Osteocyte (in vitro differentiated cells): ENCODE measurements around the gene ETHE1. TPM values are rescaled to one million over a fixed set of nuclear protein-coding genes. Genes with fewer than 3 reads are reported as not detected.
A peak's percentile ranks its signal among the peaks of the same experiment; 100 is the strongest.

ENCODE experiments used
- DNase-seq: peaks from one replicate; pipeline ENCODE4 v3.0.0; 2021; ENCODE audit warnings: mixed read lengths; ENCODE audit not compliant: unreplicated experiment; ENCODE audit errors: extremely low spot score
- H3K27ac Mint-ChIP-seq: one replicate; pipeline ENCODE4 v1.8.0; 2021; ENCODE audit warnings: mild to moderate bottlenecking, mixed read lengths; ENCODE audit not compliant: unreplicated experiment
- H3K27me3 Mint-ChIP-seq: one replicate; pipeline ENCODE4 v1.8.0; 2021; ENCODE audit warnings: mixed read lengths; ENCODE audit not compliant: unreplicated experiment
- H3K36me3 Mint-ChIP-seq: one replicate; pipeline ENCODE4 v1.8.0; 2021; ENCODE audit warnings: mixed read lengths; ENCODE audit not compliant: unreplicated experiment
- H3K4me1 Mint-ChIP-seq: one replicate; pipeline ENCODE4 v1.8.0; 2021; ENCODE audit warnings: mixed read lengths; ENCODE audit not compliant: unreplicated experiment
- H3K4me3 Mint-ChIP-seq: one replicate; pipeline ENCODE4 v1.8.0; 2021; ENCODE audit warnings: mild to moderate bottlenecking, moderate library complexity, mixed read lengths; ENCODE audit not compliant: unreplicated experiment
- H3K9me3 Mint-ChIP-seq: one replicate; pipeline ENCODE4 v1.8.0; 2021; ENCODE audit warnings: mixed read lengths; ENCODE audit not compliant: unreplicated experiment
- total RNA-seq: library from RNA; stranded (reverse); gene quantifications from 2 replicates; pipeline ENCODE4 v1.2.1, GENCODE V29; 2021
- TF ChIP-seq, protein P1 (sequence below): fragments of 200-600 bp; sonication (generic); IDR thresholded peaks from 2 replicates; pipeline ENCODE4 v1.5.0; 2021; ENCODE audit warnings: antibody characterized with exemption, mild to moderate bottlenecking, moderate library complexity

The ETHE1 gene
- total RNA-seq, 1 donor from 2014 or later, result 41.8 TPM

DNA sequence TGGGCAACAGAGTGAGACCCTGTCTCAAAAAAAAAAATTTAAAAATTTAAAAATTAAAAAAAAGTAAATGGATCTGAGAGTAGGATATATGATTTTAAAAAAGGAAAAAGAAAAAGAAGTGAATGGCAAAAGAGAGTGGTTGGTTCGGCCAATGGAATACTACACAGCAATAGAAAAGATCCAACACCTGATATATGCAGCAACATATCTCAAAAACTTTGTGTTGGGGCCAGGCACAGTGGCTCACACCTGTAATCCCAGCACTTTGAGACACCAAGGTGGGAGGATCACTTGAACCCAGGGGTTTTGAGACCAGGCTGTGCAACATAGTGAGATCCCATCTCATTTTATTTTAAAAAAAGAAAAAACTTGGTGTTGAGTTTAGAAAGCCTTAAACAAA, 60.2 kb downstream of the ETHE1 start:
- Mint-ChIP-seq H3K27me3 (peaks cover 9% of the 10 kb centered on the region), H3K4me1 (peaks cover 10% of the 10 kb centered on the region), H3K9me3 (no peaks in the 10 kb centered on the region), H3K36me3 (no peaks in the 10 kb centered on the region), H3K27ac (no peak overlapping the region), H3K4me3 (no peak overlapping the region)
- DNase-seq, result no peak
- TF ChIP-seq, protein P1, sequence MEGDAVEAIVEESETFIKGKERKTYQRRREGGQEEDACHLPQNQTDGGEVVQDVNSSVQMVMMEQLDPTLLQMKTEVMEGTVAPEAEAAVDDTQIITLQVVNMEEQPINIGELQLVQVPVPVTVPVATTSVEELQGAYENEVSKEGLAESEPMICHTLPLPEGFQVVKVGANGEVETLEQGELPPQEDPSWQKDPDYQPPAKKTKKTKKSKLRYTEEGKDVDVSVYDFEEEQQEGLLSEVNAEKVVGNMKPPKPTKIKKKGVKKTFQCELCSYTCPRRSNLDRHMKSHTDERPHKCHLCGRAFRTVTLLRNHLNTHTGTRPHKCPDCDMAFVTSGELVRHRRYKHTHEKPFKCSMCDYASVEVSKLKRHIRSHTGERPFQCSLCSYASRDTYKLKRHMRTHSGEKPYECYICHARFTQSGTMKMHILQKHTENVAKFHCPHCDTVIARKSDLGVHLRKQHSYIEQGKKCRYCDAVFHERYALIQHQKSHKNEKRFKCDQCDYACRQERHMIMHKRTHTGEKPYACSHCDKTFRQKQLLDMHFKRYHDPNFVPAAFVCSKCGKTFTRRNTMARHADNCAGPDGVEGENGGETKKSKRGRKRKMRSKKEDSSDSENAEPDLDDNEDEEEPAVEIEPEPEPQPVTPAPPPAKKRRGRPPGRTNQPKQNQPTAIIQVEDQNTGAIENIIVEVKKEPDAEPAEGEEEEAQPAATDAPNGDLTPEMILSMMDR, result no peak

DNA sequence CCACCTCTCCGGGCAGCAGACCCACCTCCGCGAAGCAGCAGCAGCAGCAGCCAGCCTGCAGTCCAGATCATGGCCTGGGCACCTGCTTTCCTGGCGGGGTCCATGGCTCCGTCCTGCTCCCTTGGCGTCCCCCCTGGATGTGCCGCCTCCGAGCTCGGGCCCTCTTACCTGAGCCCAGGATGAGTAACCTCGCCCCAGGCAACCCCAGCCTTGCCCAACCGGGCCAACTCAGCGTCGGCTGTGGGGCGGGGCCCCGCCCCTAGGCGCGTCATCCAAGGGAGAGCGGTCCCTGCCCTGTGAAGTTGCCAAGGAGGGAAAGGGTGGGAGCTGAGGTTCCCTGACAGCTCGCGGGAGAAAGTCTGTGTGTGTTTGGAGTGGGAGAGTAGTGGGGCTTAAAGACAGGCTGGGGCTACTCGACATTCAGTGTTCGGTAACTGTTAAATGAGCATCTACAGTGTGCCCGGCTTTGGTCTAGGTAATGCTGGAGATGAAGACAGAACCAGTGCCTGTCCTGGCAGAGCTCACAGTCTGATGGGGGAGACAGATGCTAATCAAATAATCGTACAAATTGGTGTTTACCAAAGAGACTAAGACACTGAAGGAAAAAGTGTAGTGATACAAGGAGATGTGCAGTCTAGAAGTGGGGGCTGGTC, 61.4 kb downstream of the ETHE1 start, which contains the start of gene LYPD3:
Gene LYPD3 (minus strand): TSS at position 141 of the 653 bp plus-strand sequence. CDS start 37 bp downstream, at position 104.
- Mint-ChIP-seq H3K27ac (no peak within 1 kb of the TSS), H3K9me3 (no peaks in the 10 kb centered on the region), H3K36me3 (no peaks in the 10 kb centered on the region), H3K4me1 (peaks cover 10% of the 10 kb centered on the region), H3K27me3 (peaks cover 19% of the 10 kb centered on the region), H3K4me3 (peak within 1 kb of the TSS; percentile 93)
- no peak for DNase-seq
- TF ChIP-seq, protein P1, result no peak

DNA sequence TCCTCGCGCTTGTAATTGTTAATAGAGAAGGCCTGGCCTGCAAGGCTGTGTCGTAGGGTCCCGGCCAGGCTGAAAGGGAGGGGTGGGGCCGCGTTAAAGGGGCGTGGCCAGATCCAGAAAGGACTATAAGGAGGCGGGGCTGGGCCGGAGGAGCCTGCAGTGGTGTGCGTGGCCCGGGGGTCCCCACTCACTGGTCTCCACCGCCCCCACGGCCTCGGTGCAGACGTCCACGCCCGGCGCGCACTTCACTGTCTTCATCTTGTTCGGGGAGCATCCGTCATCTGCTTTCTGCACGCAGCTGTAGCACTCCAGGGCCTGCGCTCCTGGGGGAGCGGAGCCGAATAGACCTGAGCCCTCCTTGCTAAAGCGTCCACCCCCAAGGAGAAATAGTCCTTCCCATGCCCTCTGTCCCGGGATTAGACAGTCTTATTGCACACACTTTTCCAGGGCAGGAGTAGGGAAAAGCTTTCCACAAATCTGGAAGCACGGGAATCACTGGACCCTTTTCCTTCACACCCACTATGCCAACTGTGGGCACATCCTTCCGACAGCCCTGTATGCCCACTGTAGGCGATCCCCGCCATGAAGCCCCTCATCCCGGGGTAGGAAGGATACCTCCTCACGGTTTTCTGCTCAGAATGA, 62.7 kb downstream of the ETHE1 start:
- Mint-ChIP-seq H3K27ac (peak overlapping the region; percentile 91), H3K36me3 (no peaks in the 10 kb centered on the region), H3K9me3 (no peaks in the 10 kb centered on the region), H3K4me1 (peaks cover 10% of the 10 kb centered on the region), H3K27me3 (peaks cover 24% of the 10 kb centered on the region), H3K4me3 (peak overlapping the region; percentile 93)
- peak; percentile 87 for DNase-seq
- TF ChIP-seq, protein P1, result no peak

DNA sequence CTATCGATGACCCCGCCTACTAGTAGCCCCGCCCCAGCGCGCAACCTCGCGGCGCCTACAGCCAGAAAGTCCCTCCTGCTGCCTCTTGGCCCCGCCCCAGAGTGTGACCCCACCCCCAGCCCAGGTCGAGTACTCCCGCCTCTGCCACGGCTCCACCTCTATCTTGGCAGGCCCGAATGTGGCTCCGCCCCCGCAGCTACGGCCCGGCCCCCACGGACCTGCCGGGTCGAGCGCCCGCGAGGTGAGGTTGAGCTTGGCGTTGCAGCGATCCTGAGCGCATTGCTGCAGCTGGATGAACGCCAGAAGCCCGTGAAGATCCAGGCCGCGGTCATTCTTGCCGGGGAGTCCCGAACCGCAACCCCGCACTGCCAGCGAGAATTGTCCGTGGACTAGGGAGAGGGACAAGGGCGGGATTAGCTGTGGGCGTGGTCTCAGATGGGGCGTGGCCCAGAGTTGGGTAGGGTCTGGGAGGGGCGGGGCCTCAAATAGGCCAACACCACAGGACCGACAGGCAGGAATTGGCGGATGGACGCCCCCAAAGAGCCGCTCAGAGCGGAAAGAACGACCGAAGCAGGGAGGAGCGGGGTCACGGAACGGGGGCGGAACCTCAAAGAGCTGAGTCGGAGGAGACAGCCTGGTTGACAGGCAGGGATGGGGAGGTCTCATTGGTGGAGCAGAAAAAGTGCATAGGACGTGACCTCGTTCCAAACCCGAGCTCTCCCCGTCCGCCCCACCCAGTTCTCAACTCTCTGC, 63.4 kb downstream of the ETHE1 start:
- H3K4me1 Mint-ChIP-seq, result peaks cover 10% of the 10 kb centered on the region
- H3K4me3 Mint-ChIP-seq, result peak overlapping the region; percentile 93
- TF ChIP-seq, protein P1, result no peak
- H3K27me3 Mint-ChIP-seq, result peaks cover 24% of the 10 kb centered on the region
- H3K27ac Mint-ChIP-seq, result peak overlapping the region; percentile 91
- H3K36me3 Mint-ChIP-seq, result no peaks in the 10 kb centered on the region
- peak; percentile 95 for DNase-seq
- H3K9me3 Mint-ChIP-seq, result no peaks in the 10 kb centered on the region
